ENCODE data around the gene GSK3B.

The GSK3B gene

GRCh38 chr3:119862616-119863015, 231.6 kb downstream of the GSK3B start:
- Histone ChIP-seq H3K27ac (no peak overlapping the region), H3K4me3 (no peak overlapping the region)
- no peak for TF ChIP-seq CTCF (IDR thresholded peaks at IDR 0.05)
- DNase-seq (ENCODE audit: low spot score) = no peak

GRCh38 chr3:119861681-119862080, 232.6 kb downstream of the GSK3B start:
- no peak for TF ChIP-seq CTCF (IDR thresholded peaks at IDR 0.05)
- Histone ChIP-seq H3K4me3 (no peak overlapping the region), H3K27ac (no peak overlapping the region)
- DNase-seq (ENCODE audit: low spot score) = no peak

GRCh38 chr3:119859728-119860127, 234.5 kb downstream of the GSK3B start:
- Histone ChIP-seq H3K4me3 (no peak overlapping the region), H3K27ac (no peak overlapping the region)
- DNase-seq (ENCODE audit: low spot score) = no peak
- TF ChIP-seq CTCF (IDR thresholded peaks at IDR 0.05) = no peak

GRCh38 chr3:119858957-119859356, 235.3 kb downstream of the GSK3B start:
- Histone ChIP-seq H3K4me3 (no peak overlapping the region), H3K27ac (no peak overlapping the region)
- no peak for TF ChIP-seq CTCF (IDR thresholded peaks at IDR 0.05)
- no peak for DNase-seq (ENCODE audit: low spot score)

- no peak overlapping the region for H3K27ac ChIP-seq
- no peak for TF ChIP-seq CTCF (IDR thresholded peaks at IDR 0.05)
- H3K4me3 ChIP-seq = no peak overlapping the region
- no peak for DNase-seq (ENCODE audit: low spot score)
These were observed 237.6 kb downstream of the GSK3B start for GRCh38 chr3:119856695-119857094.

GRCh38 chr3:119849126-119849525, 245.1 kb downstream of the GSK3B start:
- no peak for DNase-seq (ENCODE audit: low spot score)
- no peak for TF ChIP-seq CTCF (IDR thresholded peaks at IDR 0.05)
- no peak overlapping the region for H3K4me3 ChIP-seq
- no peak overlapping the region for H3K27ac ChIP-seq

GRCh38 chr3:119841808-119842471, 252.3 kb downstream of the GSK3B start:
- no peak for DNase-seq (ENCODE audit: low spot score)
- no peak for TF ChIP-seq CTCF (IDR thresholded peaks at IDR 0.05)
- H3K27ac ChIP-seq = no peak overlapping the region
- H3K4me3 ChIP-seq = no peak overlapping the region

Data from coronary artery (tissue), 2 donors.